Adrenal gland (tissue), 12 donors: ENCODE measurements around the gene PSMG1. TPM values are rescaled to one million over a fixed set of nuclear protein-coding genes. Genes with fewer than 3 reads are reported as not detected.

ENCODE experiments used
- DNase-seq, 7 donors: peaks; one replicate each; pipeline ENCODE4 v3.0.0-alpha.2; 2019 to 2020
- H3K27ac ChIP-seq, 5 donors: fragments of 200-600 bp; sonication (generic) in 4 of 5; 1 replicate in 3 of 5; 2 replicates in 2 of 5; pipeline versions ENCODE4 v1.5.1 to v1.8.0; 2016 to 2020; ENCODE audit warnings: mild to moderate bottlenecking in 1 of 5
- H3K27me3 ChIP-seq: fragments of 200-600 bp; 2 replicates; pipeline ENCODE4 v1.8.0; 2021
- H3K36me3 ChIP-seq, 2 donors: fragments of 200-600 bp; replicated peaks in 1 of 2; 1 replicate in 1 of 2; 2 replicates in 1 of 2; pipeline versions ENCODE4 v1.5.1 to v1.8.0; 2018 to 2022
- H3K4me1 ChIP-seq, 2 donors: fragments of 200-600 bp; replicated peaks in 1 of 2; 1 replicate in 1 of 2; 2 replicates in 1 of 2; pipeline versions ENCODE4 v1.5.1 to v1.8.0; 2018 to 2021
- H3K4me3 ChIP-seq, 4 donors: fragments of 200-600 bp; sonication (generic) in 3 of 4; one replicate each; pipeline ENCODE4 v1.5.1; 2016 to 2018
- H3K9me3 ChIP-seq, 3 donors: fragments of 200-600 bp; sonication (generic) in 1 of 3; replicated peaks in 1 of 3; 1 replicate in 2 of 3; 2 replicates in 1 of 3; pipeline versions ENCODE4 v1.5.1 to v1.8.0; 2016 to 2021
- CTCF ChIP-seq, 6 experiments: fragments of 450-650 bp in 4 of 6; fragments of 200-600 bp in 2 of 6; sonication (generic) in 1 of 6; IDR thresholded peaks; 1 replicate in 5 of 6; 2 replicates in 1 of 6; pipeline versions ENCODE4 v1.5.1 to v1.8.0; 2016 to 2021; ENCODE audit warnings: antibody characterized with exemption in 6 of 6, mild to moderate bottlenecking in 2 of 6, moderate library complexity in 1 of 6
- POLR2A ChIP-seq, 2 donors: fragments of 450-650 bp; IDR thresholded peaks; one replicate each; pipeline ENCODE4 v1.6.1; 2017; ENCODE audit warnings: antibody characterized with exemption in 2 of 2, mild to moderate bottlenecking in 2 of 2, moderate library complexity in 1 of 2
- WGBS, 4 donors: extraction: QIAGEN DNeasy Blood & Tissue Kit in 2 of 4; methylation state at CpG; one replicate each; pipeline versions ENCODE4 v1.1.5 to v1.1.7; 2013 to 2017; 5-methylcytosine and 5-hydroxymethylcytosine counted together
- intact Hi-C, 2 donors: fragments of 100-400 bp; cut with DNase I; formaldehyde crosslinking; loops; one replicate each; pipeline versions ENCODE4 v1.14.1 to v1.15.0; 2022 to 2023
- polyA plus RNA-seq, 3 donors: library from polyadenylated mRNA; stranded (reverse); fragments of 200-250 nt in 2 of 3; fragments of 350-450 nt in 1 of 3; fragmentation: Illumina TruSeq in 1 of 3; extraction: RNeasy Lipid Tissue Mini Kit (QIAGEN cat#74804) in 1 of 3; gene quantifications; one replicate each; pipeline ENCODE4 v1.2.3, GENCODE V29; 2013 to 2014
- total RNA-seq, 9 donors: library from RNA; depleted of rRNA in 4 of 9; stranded (reverse); fragments of >200 nt in 4 of 9; fragments of 120-200 nt in 1 of 9; fragmentation: NEBNext Ultra II Directional in 1 of 9; extraction: Animal tissue kit (Norgen Biotek cat#: 25700) in 1 of 9; gene quantifications; one replicate each; pipeline versions ENCODE4 v1.1.0 to v1.2.4, GENCODE V29; 2013 to 2023
- donor health status: healthy with polysubstance abuse.
- donor health status: Bipolar disorder and iron deficiency.
- donor health status: DM: yes; HTN: yes; CAD: no.
- donor health status: DM: no; HTN: no; CAD: no.
- donor health status: DM: no; HTN: no; CAD: no.
- donor health status: DM: yes; HTN: yes; CAD: no.

PSMG1 gene
- total and polyA plus RNA-seq, 12 donors: 19.0 to 104 (median 37.3) TPM

GRCh38 chr21:39209334-39209688, 26.1 kb upstream of the PSMG1 start:
- H3K27ac ChIP-seq: no peak overlapping the region
- DNase-seq: no peak
- H3K4me3 ChIP-seq: no peak overlapping the region
- intact Hi-C loops: no loop called here
- H3K4me1 ChIP-seq: no peaks in the 10 kb centered on the region
- H3K27me3 ChIP-seq: no peaks in the 10 kb centered on the region
- TF ChIP-seq POLR2A (IDR thresholded peaks at IDR 0.05) (no peak), CTCF (IDR thresholded peaks at IDR 0.05) (no peak)
- peaks cover 0 to 47% of the 10 kb centered on the region in 2 donors for H3K36me3 ChIP-seq
- 86 to 89% (median 87%) methylated on average over 2 of the region's 2 CpGs for WGBS, 4 donors
- H3K9me3 ChIP-seq: no peaks in the 10 kb centered on the region

- intact Hi-C loops: no loop called here
- DNase-seq: no peak
- Histone ChIP-seq H3K27me3 (no peaks in the 10 kb centered on the region), H3K4me1 (no peaks in the 10 kb centered on the region), H3K27ac (no peak overlapping the region), H3K4me3 (no peak overlapping the region), H3K9me3 (no peaks in the 10 kb centered on the region), H3K36me3 (peaks cover 0 to 47% of the 10 kb centered on the region in 2 donors)
- 93 to 96% (median 95%) methylated on average over 6 of the region's 6 CpGs for WGBS, 4 donors
- TF ChIP-seq POLR2A (IDR thresholded peaks at IDR 0.05) (no peak), CTCF (IDR thresholded peaks at IDR 0.05) (no peak)
Measured at GRCh38 chr21:39208624-39209333, 25.5 kb upstream of the PSMG1 start.

- no peak for DNase-seq
- TF ChIP-seq CTCF (IDR thresholded peaks at IDR 0.05) (no peak), POLR2A (IDR thresholded peaks at IDR 0.05) (no peak)
- Histone ChIP-seq H3K27me3 (no peaks in the 10 kb centered on the region), H3K36me3 (peaks cover 0 to 64% of the 10 kb centered on the region in 2 donors), H3K4me3 (no peak overlapping the region), H3K9me3 (no peaks in the 10 kb centered on the region), H3K27ac (no peak overlapping the region), H3K4me1 (no peaks in the 10 kb centered on the region)
- WGBS, 4 donors: 83 to 94% (median 88%) methylated on average over 1 of the region's 1 CpG
- intact Hi-C loops: no loop called here
Measured at GRCh38 chr21:39204134-39204533, 20.9 kb upstream of the PSMG1 start.

- H3K27me3 ChIP-seq: no peaks in the 10 kb centered on the region
- DNase-seq: no peak
- peaks cover 0 to 56% of the 10 kb centered on the region in 2 donors for H3K36me3 ChIP-seq
- 73 to 88% (median 81%) methylated on average over 2 of the region's 2 CpGs for WGBS, 4 donors
- no peak overlapping the region for H3K27ac ChIP-seq
- no peaks in the 10 kb centered on the region for H3K9me3 ChIP-seq
- intact Hi-C loops: no loop called here
- no peak for TF ChIP-seq POLR2A (IDR thresholded peaks at IDR 0.05)
- TF ChIP-seq CTCF (IDR thresholded peaks at IDR 0.05): no peak
- H3K4me1 ChIP-seq: peaks cover 0 to 4% of the 10 kb centered on the region in 2 donors
- H3K4me3 ChIP-seq: no peak overlapping the region
Measured at GRCh38 chr21:39198800-39199199, 15.5 kb upstream of the PSMG1 start.
